ENCODE results near the gene RMND5B.
A peak's percentile ranks its signal among the peaks of the same experiment; 100 is the strongest.

Gene RMND5B

DNA sequence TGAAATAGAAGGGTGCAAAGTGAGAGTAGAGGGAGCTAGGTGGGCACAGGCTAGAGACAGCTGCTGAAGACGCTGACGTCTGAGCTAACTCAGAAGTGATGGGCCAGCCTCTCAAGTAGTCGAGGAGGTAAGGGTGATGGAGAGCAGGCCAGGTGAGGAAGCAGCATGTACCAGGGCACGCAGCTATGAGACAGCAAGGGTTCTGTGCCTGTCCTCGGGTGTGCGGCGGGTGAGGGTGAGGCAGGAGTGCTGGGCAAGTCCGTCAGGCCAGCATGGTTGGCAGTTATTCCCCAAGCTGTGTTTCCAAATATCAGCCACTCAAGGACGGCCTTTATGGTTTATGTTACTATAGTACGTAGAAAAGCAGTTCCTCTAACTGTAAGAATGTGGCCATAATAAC lies 6.2 kb downstream of the RMND5B start:
- DNase-seq: no peak

DNA sequence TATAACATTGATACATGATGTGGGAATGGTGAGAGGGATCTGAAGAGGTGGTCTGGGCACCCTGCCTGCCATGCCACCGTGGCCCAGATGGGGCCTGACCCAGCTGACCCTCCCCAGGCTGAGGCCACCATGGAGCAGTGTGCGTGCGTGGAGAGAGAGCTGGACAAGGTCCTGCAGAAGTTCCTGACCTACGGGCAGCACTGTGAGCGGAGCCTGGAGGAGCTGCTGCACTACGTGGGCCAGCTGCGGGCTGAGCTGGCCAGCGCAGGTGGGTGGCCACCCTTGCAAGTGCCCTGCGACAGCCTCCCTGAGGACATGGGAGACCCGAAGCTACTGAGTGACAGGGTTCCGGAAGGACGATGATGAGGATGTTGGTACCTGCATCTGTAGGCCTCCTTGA lies 7.2 kb downstream of the RMND5B start:
- DNase-seq: no peak

- DNase-seq: no peak
These were observed 10.7 kb downstream of the RMND5B start for GRCh38 chr5:178141550-178141949.

DNA sequence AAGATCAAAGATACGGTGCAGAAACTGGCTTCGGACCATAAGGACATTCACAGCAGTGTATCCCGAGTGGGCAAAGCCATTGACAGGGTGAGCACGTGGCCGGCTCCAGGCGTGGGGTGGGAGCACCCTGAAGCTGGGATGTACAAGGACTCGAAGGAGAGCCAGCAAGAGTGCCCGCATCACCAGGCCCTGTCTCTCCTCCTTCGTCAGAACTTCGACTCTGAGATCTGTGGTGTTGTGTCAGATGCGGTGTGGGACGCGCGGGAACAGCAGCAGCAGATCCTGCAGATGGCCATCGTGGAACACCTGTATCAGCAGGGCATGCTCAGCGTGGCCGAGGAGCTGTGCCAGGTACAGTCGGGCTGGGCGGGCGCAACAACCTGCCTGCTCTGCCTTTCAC lies 11.8 kb downstream of the RMND5B start:
- DNase-seq: no peak

DNA sequence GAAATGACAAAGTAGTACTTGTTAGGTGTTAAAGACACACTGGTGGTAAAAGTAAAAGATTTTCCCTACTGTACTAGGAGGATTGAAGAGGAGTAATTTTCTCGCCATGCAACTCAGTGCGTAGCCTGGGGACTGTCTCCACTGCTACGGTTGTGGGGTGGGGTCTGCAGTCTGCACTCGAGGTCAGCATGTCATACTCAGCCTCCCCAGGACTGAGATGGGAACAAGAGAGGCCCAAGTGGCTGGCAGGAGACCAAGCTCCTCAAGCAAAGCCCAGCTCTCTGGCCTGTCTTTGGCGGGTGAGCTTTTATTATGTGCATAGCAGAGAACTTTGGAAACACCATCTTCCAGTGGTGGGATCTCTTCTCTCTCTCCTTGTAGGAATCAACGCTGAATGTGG lies 12.4 kb downstream of the RMND5B start:
- no peak for DNase-seq

GRCh38 chr5:178143901-178144300 lies 13.1 kb downstream of the RMND5B start:
- DNase-seq: no peak

DNA sequence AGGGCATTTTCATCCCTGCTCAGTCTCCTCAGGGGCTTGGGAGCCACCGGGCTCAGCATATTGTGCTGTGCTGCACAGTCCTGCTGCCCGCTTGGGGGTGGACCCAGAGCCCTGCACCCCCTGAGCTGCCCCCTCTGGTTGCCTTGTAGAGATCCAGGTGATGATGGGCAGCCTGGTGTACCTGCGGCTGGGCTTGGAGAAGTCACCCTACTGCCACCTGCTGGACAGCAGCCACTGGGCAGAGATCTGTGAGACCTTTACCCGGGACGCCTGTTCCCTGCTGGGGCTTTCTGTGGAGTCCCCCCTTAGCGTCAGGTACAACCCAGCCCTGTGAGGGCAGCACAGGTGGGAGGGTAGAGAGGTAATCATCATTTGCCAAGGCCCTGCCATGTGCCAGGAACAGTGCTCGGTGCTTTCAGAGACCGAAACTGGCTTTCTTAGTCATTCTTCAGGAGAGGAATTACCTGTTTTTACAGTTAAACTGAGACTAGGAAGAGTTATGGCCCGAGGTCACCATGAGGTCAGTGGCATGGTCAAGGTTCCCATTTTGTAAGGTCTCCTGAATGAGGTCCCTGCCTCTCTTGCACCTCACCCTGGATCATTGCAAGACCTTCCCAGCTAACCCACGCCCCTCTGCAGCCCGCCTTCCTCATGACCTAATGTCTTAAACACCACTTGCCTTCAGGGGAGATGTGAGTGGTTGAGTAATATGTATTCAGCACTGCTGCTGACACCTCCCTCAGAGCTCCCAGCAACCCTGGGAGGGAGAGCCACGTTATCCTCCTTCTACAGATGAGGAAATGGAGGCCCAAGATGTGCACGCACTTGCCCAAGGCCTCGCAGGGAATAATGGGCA lies 15.4 kb downstream of the RMND5B start:
- DNase-seq: peak; percentile 70

DNA sequence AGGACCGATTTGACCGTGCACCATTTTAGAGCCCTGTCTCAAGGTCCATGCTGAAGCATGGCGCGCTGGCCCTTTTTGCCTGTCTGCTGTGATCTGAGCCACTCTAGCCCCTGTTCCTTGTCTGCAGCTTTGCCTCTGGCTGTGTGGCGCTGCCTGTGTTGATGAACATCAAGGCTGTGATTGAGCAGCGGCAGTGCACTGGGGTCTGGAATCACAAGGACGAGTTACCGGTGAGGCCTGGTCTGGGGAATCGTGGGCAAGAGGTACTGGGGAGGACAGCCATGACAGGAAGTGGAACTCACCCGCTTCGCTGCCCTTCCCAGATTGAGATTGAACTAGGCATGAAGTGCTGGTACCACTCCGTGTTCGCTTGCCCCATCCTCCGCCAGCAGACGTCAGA lies 16.6 kb downstream of the RMND5B start:
- DNase-seq: no peak

GRCh38 chr5:178149199-178149932 lies 18.6 kb downstream of the RMND5B start:
- no peak for DNase-seq

GRCh38 chr5:178150977-178151734 lies 20.3 kb downstream of the RMND5B start:
- DNase-seq: no peak

- DNase-seq: no peak
These were observed 22.0 kb downstream of the RMND5B start for GRCh38 chr5:178152491-178153444.

GRCh38 chr5:178153530-178154340 lies 22.9 kb downstream of the RMND5B start, which contains the start of gene NHP2:
TSS of gene NHP2 (minus strand) at chr5:178153885. CDS start at chr5:178153817, 68 bp downstream.
- DNase-seq: peak; percentile 99

DNA sequence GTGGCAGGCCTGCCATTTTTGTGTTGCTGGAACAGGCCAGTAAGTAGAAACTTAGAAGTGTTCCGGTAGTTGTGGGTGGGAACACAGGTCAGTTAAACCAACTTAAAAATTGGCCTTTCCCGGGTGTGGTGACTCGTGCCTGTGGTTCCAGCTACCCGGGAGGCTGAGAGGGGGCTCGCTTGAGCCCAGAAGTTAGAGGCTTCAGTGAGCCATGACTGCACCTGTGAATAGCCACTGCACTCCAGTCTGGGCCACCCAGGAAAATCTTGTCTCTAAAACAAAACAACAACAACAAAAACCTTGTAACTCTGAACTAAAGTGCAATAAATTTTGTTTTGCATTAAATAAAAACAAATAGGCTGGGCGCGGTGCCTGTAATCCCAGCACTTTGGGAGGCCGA lies 24.3 kb downstream of the RMND5B start:
- DNase-seq: no peak

DNA sequence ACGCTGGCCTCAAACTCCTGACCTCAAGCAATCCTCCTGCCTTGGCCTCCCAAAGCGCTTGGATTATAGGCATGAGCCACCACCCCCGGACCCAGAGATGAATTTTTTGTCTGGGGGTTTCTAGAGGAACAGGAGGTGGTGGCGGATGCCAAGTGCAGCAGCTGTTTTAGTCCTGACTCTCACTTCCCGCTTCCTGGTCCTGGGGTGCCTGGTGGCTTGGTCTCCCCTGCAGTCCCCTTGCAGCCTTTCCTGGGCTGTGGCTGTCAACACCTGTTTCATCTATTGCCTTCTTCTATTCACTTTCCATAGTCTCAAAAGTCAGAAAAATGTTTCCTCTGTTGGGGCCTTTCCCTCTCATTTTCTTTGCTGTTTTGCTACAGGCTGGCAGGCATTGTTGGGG lies 29.4 kb downstream of the RMND5B start:
- peak; percentile 25 for DNase-seq

DNA sequence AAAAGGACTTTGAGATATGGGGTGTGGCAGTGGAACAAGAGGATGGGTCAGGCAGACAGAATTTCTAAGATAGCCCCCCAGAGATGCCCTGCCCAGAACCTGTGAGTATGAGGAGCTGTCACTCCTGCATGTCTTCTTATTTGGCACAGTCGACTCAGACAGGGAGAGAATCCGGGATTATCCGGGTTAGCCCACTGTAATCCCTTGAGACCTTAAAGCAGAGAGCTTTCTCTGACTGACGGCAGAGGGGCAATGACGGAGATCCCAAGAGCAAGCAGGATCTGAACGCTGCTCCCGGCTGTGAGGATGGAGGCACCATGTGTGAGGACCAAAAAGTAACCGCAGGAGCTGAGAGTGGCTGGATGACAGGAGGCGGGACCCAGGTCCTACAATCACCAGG lies 31.7 kb downstream of the RMND5B start:
- DNase-seq: no peak

DNA sequence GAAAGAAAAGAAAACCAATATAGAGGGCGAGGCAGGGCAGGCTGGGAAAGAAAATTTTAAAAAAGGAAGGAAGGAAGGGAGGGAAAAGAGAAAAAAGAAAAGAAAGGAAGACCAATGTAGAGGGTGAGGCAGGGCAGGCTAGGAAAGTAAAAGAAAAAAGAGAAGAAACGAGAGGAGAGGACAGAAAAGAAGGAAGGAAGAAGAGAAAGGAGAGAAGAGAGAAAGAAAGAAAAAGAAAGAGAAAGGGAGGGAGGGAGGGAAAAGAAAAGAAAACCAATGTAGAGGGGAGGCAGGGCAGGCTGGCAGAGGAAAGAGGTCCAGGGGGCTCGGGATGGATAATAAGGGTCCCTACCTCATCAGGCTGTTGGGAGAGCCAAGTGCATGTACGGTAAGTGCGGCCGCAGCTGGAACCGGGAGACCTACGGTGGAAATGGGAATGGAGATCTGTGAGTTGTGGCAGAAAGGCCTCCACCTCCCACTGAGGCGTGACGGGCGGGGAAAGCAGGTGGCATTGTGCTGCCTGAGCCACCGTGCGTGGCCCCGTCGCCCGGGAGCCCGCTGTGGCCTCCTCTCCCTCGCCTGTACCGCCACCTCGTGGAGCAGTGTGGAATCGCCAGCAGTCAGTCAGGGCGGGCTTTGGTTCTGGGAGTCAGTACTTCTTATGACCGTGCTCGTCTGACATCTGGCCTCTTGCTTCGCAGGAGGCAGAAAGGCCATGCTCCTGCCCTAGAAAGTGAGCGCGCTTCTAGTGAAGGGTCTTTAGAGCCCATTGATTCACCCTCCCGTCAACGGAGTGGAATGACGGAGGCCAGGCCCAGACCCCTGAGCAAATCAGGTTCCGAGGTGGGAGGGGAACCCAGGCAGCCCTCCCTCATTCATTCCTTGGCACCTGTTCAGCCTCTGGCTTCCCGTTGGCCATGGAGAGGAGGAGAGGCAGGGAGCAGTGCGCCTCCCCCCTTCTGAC lies 33.2 kb downstream of the RMND5B start:
- peak; percentile 68 for DNase-seq

GRCh38 chr5:178165581-178165980 lies 34.8 kb downstream of the RMND5B start:
- no peak for DNase-seq

GRCh38 chr5:178170455-178170854 lies 39.6 kb downstream of the RMND5B start:
- no peak for DNase-seq

DNA sequence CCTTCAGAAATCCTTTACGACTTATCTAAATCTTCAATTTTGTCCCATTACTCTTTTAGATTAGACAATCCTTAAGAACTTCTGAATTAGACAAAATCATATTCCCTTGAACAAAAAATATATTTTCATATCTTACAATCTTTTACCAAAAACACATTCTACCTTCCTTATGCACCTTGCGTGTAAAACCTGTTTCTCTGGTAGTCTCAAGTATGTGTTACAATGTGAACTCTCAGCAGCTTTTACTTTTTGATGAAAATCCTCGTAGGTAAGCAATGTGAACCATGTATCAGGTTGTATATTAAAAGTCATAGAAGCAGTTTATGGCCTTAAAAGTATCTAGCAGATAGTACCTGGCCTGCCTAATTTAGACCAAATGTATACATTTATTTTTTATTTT lies 43.6 kb downstream of the RMND5B start:
- DNase-seq: no peak

GRCh38 chr5:178176791-178177190 lies 46.0 kb downstream of the RMND5B start:
- DNase-seq: no peak
